ENCODE data around the gene CIT.

- TF ChIP-seq, protein P1, sequence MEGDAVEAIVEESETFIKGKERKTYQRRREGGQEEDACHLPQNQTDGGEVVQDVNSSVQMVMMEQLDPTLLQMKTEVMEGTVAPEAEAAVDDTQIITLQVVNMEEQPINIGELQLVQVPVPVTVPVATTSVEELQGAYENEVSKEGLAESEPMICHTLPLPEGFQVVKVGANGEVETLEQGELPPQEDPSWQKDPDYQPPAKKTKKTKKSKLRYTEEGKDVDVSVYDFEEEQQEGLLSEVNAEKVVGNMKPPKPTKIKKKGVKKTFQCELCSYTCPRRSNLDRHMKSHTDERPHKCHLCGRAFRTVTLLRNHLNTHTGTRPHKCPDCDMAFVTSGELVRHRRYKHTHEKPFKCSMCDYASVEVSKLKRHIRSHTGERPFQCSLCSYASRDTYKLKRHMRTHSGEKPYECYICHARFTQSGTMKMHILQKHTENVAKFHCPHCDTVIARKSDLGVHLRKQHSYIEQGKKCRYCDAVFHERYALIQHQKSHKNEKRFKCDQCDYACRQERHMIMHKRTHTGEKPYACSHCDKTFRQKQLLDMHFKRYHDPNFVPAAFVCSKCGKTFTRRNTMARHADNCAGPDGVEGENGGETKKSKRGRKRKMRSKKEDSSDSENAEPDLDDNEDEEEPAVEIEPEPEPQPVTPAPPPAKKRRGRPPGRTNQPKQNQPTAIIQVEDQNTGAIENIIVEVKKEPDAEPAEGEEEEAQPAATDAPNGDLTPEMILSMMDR (IDR thresholded peaks at IDR 0.05): no peak
- no peak for TF ChIP-seq POLR2A (IDR thresholded peaks at IDR 0.05)
Measured at GRCh38 chr12:119720349-119720748, 156.8 kb downstream of the CIT start.

Measured in body of pancreas (tissue), 4 donors.